HepG2 (cell line): ENCODE measurements around the gene CDC42EP1. TPM values are rescaled to one million over a fixed set of nuclear protein-coding genes. Genes with fewer than 3 reads are reported as not detected.

Source experiments
- HIVEP1 ChIP-seq: sonication (generic); formaldehyde crosslinking; IDR thresholded peaks from 2 replicates; pipeline ENCODE4 v1.4.0; 2020; ENCODE audit warnings: mild to moderate bottlenecking, missing genetic modification reagents
- KAT8 ChIP-seq: IDR thresholded peaks from 2 replicates; pipeline ENCODE4 v1.6.1; 2016; ENCODE audit warnings: missing genetic modification reagents, missing compliant biosample characterization
- KDM2A ChIP-seq: sonication (generic); formaldehyde crosslinking; IDR thresholded peaks from 2 replicates; pipeline ENCODE4 v1.4.0; 2020; ENCODE audit warnings: low read depth, missing genetic modification reagents, borderline replicate concordance
- NONO ChIP-seq, 2 experiments: fragments of 450-650 bp in 1 of 2; sonication (generic) in 1 of 2; formaldehyde crosslinking in 1 of 2; IDR thresholded peaks in 1 of 2; conservative IDR thresholded peaks in 1 of 2; 2 replicates each; pipeline versions ENCODE4 v1.6.1 to v1.8.0; 2017 to 2022; ENCODE audit warnings: mild to moderate bottlenecking in 1 of 2, missing genetic modification reagents in 1 of 2, moderate library complexity in 1 of 2
- NR3C1 ChIP-seq: sonication (generic); formaldehyde crosslinking; IDR thresholded peaks from 2 replicates; pipeline ENCODE4 v1.4.0; 2020; ENCODE audit warnings: missing genetic modification reagents
- POLR2AphosphoS2 ChIP-seq: IDR thresholded peaks from 2 replicates; pipeline ENCODE4 v1.6.1; 2011; ENCODE audit warnings: low read depth, low read length, improper control_type of control experiment
- SP1 ChIP-seq, 2 experiments: fragments of 450-650 bp in 1 of 2; sonication (generic) in 1 of 2; formaldehyde crosslinking in 1 of 2; IDR thresholded peaks; 2 replicates each; pipeline versions ENCODE4 v1.4.0 to v1.6.1; 2016 to 2020; ENCODE audit warnings: missing genetic modification reagents in 1 of 2
- SP2 ChIP-seq: sonication (generic); formaldehyde crosslinking; IDR thresholded peaks from 2 replicates; pipeline ENCODE4 v1.5.1; 2020; ENCODE audit warnings: mild to moderate bottlenecking, missing genetic modification reagents
- ZMAT3 ChIP-seq: sonication (generic); formaldehyde crosslinking; conservative IDR thresholded peaks from 2 replicates; pipeline ENCODE4 v1.7.0; 2021; ENCODE audit warnings: missing genetic modification reagents
- ZNF569 ChIP-seq: sonication (generic); formaldehyde crosslinking; IDR thresholded peaks from 2 replicates; pipeline ENCODE4 v1.5.0; 2020; ENCODE audit warnings: mild to moderate bottlenecking, missing genetic modification reagents, moderate library complexity, borderline replicate concordance
- ZNF724P ChIP-seq: sonication (generic); formaldehyde crosslinking; IDR thresholded peaks from 2 replicates; pipeline ENCODE4 v1.8.0; 2022; ENCODE audit warnings: missing genetic modification reagents, borderline replicate concordance
- ZNF839 ChIP-seq: sonication (generic); formaldehyde crosslinking; IDR thresholded peaks from 2 replicates; pipeline ENCODE4 v1.4.0; 2020; ENCODE audit warnings: missing genetic modification reagents, mild to moderate bottlenecking, borderline replicate concordance
- polyA plus RNA-seq, 8 experiments: library from polyadenylated mRNA; depleted of rRNA in 3 of 8; stranded (reverse) in 7 of 8; unstranded in 1 of 8; fragments of >200 nt; fragmentation: Illumina TruSeq in 4 of 8; extraction: Trizol in 4 of 8; gene quantifications; 2 replicates each; pipeline versions ENCODE4 v1.2.1 to v1.2.3, GENCODE V29; 2011 to 2016; ENCODE audit warnings: low read depth in 4 of 8, missing spikeins in 1 of 8, mixed read lengths in 1 of 8; ENCODE audit not compliant: insufficient read depth in 1 of 8
- total RNA-seq, 5 experiments: library from RNA; depleted of rRNA; stranded (reverse); fragments of >200 nt; fragmentation: Illumina TruSeq; extraction: Trizol; gene quantifications; 2 replicates each; pipeline ENCODE4 v1.2.3, GENCODE V29; 2016; ENCODE audit warnings: low read depth in 1 of 5
- TF ChIP-seq, protein P1 (sequence below): sonication (generic); formaldehyde crosslinking; IDR thresholded peaks from 2 replicates; pipeline ENCODE4 v1.9.0; 2021; ENCODE audit warnings: missing genetic modification reagents, mild to moderate bottlenecking, borderline replicate concordance
- TF ChIP-seq, protein P2 (sequence below): IDR thresholded peaks from 2 replicates; pipeline ENCODE4 v1.6.1; 2012; ENCODE audit warnings: low read length, improper control_type of control experiment
- TF ChIP-seq, protein P3 (sequence below): IDR thresholded peaks from 2 replicates; pipeline ENCODE4 v1.6.1; 2018; ENCODE audit warnings: missing genetic modification reagents
- TF ChIP-seq, protein P4 (sequence below): sonication (generic); formaldehyde crosslinking; IDR thresholded peaks from 2 replicates; pipeline ENCODE4 v1.4.0; 2020; ENCODE audit warnings: missing genetic modification reagents, low read depth, mild to moderate bottlenecking, borderline replicate concordance
- TF ChIP-seq, protein P5 (sequence below): sonication (generic); formaldehyde crosslinking; IDR thresholded peaks from 2 replicates; pipeline ENCODE4 v1.4.0; 2020; ENCODE audit warnings: missing genetic modification reagents

The CDC42EP1 gene
- total and polyA plus RNA-seq, 2 of the 13 experiments (the other 11 are each of a cell fraction or from before 2014, with no cell fraction given), result 17.1 to 29.5 TPM

DNA sequence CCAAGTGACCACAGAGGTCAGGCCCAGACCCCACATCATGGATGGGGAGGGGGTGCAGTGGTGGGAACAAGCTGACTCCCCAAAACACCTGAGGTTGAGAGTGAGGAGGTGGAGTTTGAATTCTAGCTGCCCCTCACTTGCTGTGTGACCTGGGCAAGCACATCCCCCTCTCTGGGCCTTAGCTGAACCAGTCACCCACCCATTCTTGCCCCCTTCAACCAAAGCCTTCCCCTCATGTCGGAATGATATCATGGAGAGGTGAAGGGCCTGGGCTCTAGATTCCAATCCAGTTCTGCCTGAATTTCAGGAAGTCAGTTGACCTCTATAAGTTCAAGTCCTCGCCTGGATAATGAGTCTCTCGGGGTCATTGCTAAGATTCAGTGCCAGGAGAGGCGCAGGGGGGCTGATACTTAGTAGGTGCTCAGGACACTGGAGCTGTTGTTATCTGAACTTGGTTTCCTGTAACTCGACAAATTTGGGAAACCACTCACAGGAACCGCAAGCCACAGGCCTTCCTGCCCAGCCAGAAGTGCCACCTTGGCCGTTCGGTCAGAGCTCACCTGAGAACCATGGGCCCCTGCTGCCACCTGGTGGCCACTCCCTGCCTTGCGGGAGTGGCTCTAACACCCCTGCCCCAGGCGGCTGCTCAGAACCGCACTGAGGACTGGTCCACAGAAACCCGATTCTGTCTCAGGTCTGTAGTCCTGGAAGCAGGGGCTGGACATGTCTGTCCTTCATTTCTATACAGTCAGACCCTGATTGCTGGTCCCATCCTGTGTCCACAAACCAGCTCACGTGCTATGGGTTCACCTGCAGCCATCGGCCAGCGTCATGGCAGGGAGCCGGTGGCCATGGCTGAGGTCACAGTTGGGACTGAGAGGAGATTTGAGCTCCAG lies 6.9 kb downstream of the CDC42EP1 start (continued):
- TF ChIP-seq, protein P1, sequence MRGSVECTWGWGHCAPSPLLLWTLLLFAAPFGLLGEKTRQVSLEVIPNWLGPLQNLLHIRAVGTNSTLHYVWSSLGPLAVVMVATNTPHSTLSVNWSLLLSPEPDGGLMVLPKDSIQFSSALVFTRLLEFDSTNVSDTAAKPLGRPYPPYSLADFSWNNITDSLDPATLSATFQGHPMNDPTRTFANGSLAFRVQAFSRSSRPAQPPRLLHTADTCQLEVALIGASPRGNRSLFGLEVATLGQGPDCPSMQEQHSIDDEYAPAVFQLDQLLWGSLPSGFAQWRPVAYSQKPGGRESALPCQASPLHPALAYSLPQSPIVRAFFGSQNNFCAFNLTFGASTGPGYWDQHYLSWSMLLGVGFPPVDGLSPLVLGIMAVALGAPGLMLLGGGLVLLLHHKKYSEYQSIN, result no peak
- TF ChIP-seq, protein P2, sequence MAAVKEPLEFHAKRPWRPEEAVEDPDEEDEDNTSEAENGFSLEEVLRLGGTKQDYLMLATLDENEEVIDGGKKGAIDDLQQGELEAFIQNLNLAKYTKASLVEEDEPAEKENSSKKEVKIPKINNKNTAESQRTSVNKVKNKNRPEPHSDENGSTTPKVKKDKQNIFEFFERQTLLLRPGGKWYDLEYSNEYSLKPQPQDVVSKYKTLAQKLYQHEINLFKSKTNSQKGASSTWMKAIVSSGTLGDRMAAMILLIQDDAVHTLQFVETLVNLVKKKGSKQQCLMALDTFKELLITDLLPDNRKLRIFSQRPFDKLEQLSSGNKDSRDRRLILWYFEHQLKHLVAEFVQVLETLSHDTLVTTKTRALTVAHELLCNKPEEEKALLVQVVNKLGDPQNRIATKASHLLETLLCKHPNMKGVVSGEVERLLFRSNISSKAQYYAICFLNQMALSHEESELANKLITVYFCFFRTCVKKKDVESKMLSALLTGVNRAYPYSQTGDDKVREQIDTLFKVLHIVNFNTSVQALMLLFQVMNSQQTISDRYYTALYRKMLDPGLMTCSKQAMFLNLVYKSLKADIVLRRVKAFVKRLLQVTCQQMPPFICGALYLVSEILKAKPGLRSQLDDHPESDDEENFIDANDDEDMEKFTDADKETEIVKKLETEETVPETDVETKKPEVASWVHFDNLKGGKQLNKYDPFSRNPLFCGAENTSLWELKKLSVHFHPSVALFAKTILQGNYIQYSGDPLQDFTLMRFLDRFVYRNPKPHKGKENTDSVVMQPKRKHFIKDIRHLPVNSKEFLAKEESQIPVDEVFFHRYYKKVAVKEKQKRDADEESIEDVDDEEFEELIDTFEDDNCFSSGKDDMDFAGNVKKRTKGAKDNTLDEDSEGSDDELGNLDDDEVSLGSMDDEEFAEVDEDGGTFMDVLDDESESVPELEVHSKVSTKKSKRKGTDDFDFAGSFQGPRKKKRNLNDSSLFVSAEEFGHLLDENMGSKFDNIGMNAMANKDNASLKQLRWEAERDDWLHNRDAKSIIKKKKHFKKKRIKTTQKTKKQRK, result no peak
- TF ChIP-seq POLR2AphosphoS2, result peak; percentile 72; the same call in 1 of the 2 replicates
- 0 out of 2 replicates have a peak, but pooled peaks have one; percentile 48 for TF ChIP-seq ZNF839
- TF ChIP-seq ZNF569 (CRISPR knock-in tag), result no peak
- no peak for TF ChIP-seq SP1 (IDR thresholded peaks at IDR 0.05)
- no peak for TF ChIP-seq SP1 (CRISPR knock-in tag; IDR thresholded peaks at IDR 0.05)
- peak; percentile 67; the same call in 1 of the 2 replicates for TF ChIP-seq KDM2A
- peak; percentile 28; the same call in 1 of the 2 replicates for TF ChIP-seq KAT8 (CRISPR knock-in tag)
- no peak for TF ChIP-seq SP2 (CRISPR knock-in tag)
- TF ChIP-seq, protein P3, sequence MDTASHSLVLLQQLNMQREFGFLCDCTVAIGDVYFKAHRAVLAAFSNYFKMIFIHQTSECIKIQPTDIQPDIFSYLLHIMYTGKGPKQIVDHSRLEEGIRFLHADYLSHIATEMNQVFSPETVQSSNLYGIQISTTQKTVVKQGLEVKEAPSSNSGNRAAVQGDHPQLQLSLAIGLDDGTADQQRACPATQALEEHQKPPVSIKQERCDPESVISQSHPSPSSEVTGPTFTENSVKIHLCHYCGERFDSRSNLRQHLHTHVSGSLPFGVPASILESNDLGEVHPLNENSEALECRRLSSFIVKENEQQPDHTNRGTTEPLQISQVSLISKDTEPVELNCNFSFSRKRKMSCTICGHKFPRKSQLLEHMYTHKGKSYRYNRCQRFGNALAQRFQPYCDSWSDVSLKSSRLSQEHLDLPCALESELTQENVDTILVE, result 0 out of 2 replicates have a peak, but pooled peaks have one; percentile 44
- TF ChIP-seq, protein P4, sequence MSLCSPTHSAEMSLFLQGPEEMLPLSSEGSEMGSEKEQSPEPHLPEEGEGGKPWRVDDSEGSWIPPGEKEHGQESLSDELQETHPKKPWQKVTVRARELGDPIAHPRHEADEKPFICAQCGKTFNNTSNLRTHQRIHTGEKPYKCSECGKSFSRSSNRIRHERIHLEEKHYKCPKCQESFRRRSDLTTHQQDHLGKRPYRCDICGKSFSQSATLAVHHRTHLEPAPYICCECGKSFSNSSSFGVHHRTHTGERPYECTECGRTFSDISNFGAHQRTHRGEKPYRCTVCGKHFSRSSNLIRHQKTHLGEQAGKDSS (CRISPR knock-in tag), result peak; percentile 84; the same call in 1 of the 2 replicates
- TF ChIP-seq ZNF724P (CRISPR knock-in tag), result no peak
- TF ChIP-seq, protein P5, sequence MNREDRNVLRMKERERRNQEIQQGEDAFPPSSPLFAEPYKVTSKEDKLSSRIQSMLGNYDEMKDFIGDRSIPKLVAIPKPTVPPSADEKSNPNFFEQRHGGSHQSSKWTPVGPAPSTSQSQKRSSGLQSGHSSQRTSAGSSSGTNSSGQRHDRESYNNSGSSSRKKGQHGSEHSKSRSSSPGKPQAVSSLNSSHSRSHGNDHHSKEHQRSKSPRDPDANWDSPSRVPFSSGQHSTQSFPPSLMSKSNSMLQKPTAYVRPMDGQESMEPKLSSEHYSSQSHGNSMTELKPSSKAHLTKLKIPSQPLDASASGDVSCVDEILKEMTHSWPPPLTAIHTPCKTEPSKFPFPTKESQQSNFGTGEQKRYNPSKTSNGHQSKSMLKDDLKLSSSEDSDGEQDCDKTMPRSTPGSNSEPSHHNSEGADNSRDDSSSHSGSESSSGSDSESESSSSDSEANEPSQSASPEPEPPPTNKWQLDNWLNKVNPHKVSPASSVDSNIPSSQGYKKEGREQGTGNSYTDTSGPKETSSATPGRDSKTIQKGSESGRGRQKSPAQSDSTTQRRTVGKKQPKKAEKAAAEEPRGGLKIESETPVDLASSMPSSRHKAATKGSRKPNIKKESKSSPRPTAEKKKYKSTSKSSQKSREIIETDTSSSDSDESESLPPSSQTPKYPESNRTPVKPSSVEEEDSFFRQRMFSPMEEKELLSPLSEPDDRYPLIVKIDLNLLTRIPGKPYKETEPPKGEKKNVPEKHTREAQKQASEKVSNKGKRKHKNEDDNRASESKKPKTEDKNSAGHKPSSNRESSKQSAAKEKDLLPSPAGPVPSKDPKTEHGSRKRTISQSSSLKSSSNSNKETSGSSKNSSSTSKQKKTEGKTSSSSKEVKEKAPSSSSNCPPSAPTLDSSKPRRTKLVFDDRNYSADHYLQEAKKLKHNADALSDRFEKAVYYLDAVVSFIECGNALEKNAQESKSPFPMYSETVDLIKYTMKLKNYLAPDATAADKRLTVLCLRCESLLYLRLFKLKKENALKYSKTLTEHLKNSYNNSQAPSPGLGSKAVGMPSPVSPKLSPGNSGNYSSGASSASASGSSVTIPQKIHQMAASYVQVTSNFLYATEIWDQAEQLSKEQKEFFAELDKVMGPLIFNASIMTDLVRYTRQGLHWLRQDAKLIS (CRISPR knock-in tag), result no peak
- no peak for TF ChIP-seq NONO (IDR thresholded peaks at IDR 0.05)
- peak; percentile 42; the same call in 1 of the 2 replicates for TF ChIP-seq NONO (CRISPR knock-in tag; conservative IDR thresholded peaks at IDR 0.05)
- 0 out of 2 replicates have a peak, but pooled peaks have one; percentile 34 for TF ChIP-seq HIVEP1 (CRISPR knock-in tag)
- no peak for TF ChIP-seq ZMAT3 (CRISPR knock-in tag)
- no peak for TF ChIP-seq NR3C1 (CRISPR knock-in tag)
